Ovary (tissue), 9 donors: ENCODE results near the gene COX19. TPM values are rescaled to one million over a fixed set of nuclear protein-coding genes. Genes with fewer than 3 reads are reported as not detected.
A peak's percentile ranks its signal among the peaks of the same experiment; 100 is the strongest.

Source experiments
- DNase-seq, 5 donors: peaks; one replicate each; pipeline ENCODE4 v3.0.0-alpha.2; 2019 to 2020
- H3K27ac ChIP-seq, 2 donors: fragments of 200-600 bp; one replicate each; pipeline versions ENCODE4 v1.5.1 to v1.8.0; 2019 to 2022
- H3K27me3 ChIP-seq: fragments of 200-600 bp; one replicate; pipeline ENCODE4 v1.8.0; 2022
- H3K36me3 ChIP-seq: fragments of 200-600 bp; sonication (generic); one replicate; pipeline ENCODE4 v1.5.1; 2019
- H3K4me1 ChIP-seq: one replicate; pipeline ENCODE4 v1.8.1; 2013; ENCODE audit warnings: mild to moderate bottlenecking, moderate library complexity; ENCODE audit not compliant: insufficient read depth
- H3K4me3 ChIP-seq: fragments of 200-600 bp; sonication (generic); one replicate; pipeline ENCODE4 v1.5.1; 2017
- H3K9me3 ChIP-seq, 2 donors: fragments of 200-600 bp in 1 of 2; sonication (generic) in 1 of 2; one replicate each; pipeline versions ENCODE4 v1.5.1 to v1.8.1; 2013 to 2019; ENCODE audit warnings: mild to moderate bottlenecking in 1 of 2, moderate library complexity in 1 of 2
- EP300 ChIP-seq: sonication (generic); formaldehyde crosslinking; IDR thresholded peaks from one replicate; pipeline ENCODE4 v1.6.1; 2017; ENCODE audit warnings: antibody characterized with exemption
- POLR2A ChIP-seq: fragments of 450-650 bp; IDR thresholded peaks from one replicate; pipeline ENCODE4 v1.6.1; 2017; ENCODE audit warnings: antibody characterized with exemption, mild to moderate bottlenecking, moderate library complexity
- WGBS, 3 donors: extraction: QIAGEN DNeasy Blood & Tissue Kit in 1 of 3; methylation state at CpG; one replicate each; pipeline versions ENCODE4 v1.1.5 to v1.1.7; 2013 to 2017; 5-methylcytosine and 5-hydroxymethylcytosine counted together
- intact Hi-C, 4 donors: fragments of 100-400 bp; cut with DNase I; formaldehyde crosslinking; loops; one replicate each; pipeline versions ENCODE4 v1.11.0 to v1.15.1; 2022 to 2023
- polyA plus RNA-seq, 2 donors: library from polyadenylated mRNA; stranded (reverse); fragments of 200-250 nt in 1 of 2; fragments of 350-450 nt in 1 of 2; fragmentation: Illumina TruSeq in 1 of 2; extraction: RNeasy Lipid Tissue Mini Kit (QIAGEN cat#74804) in 1 of 2; gene quantifications; one replicate each; pipeline ENCODE4 v1.2.3, GENCODE V29; 2013 to 2014
- total RNA-seq, 7 donors: library from RNA; depleted of rRNA in 2 of 7; stranded (reverse); fragments of >200 nt in 2 of 7; fragmentation: NEBNext Ultra II Directional in 3 of 7; extraction: Animal tissue kit (Norgen Biotek cat#: 25700) in 3 of 7; gene quantifications; one replicate each; pipeline versions ENCODE4 v1.1.0 to v1.2.4, GENCODE V29; 2016 to 2023
- TF ChIP-seq, protein P1 (sequence below), 3 donors: fragments of 450-650 bp in 2 of 3; fragments of 200-600 bp in 1 of 3; IDR thresholded peaks; one replicate each; pipeline versions ENCODE4 v1.5.1 to v1.8.0; 2016 to 2022; ENCODE audit warnings: antibody characterized with exemption in 3 of 3, mild to moderate bottlenecking in 1 of 3
- donor health status: DM: no; HTN: no; CAD: no; lungs with moderate emphysema.
- donor health status: DM: no; HTN: no; CAD: no.
- donor health status: Bipolar disorder and iron deficiency.
- donor health status: DM: yes; HTN: yes; CAD: no.
- donor health status: DM: no; HTN: no; CAD: no.
- donor health status: DM: yes; HTN: yes; CAD: no.

COX19 gene
- total and polyA plus RNA-seq, 9 donors, result 6.7 to 15.2 (median 10.3) TPM

GRCh38 chr7:1019255-1019785, 44.0 kb upstream of the COX19 start:
- no peaks in the 10 kb centered on the region for H3K27me3 ChIP-seq
- intact Hi-C loops, result no loop called here
- H3K4me3 ChIP-seq, result no peak overlapping the region
- no peaks in the 10 kb centered on the region for H3K36me3 ChIP-seq
- H3K4me1 ChIP-seq, result peaks cover 6% of the 10 kb centered on the region
- TF ChIP-seq, protein P1, sequence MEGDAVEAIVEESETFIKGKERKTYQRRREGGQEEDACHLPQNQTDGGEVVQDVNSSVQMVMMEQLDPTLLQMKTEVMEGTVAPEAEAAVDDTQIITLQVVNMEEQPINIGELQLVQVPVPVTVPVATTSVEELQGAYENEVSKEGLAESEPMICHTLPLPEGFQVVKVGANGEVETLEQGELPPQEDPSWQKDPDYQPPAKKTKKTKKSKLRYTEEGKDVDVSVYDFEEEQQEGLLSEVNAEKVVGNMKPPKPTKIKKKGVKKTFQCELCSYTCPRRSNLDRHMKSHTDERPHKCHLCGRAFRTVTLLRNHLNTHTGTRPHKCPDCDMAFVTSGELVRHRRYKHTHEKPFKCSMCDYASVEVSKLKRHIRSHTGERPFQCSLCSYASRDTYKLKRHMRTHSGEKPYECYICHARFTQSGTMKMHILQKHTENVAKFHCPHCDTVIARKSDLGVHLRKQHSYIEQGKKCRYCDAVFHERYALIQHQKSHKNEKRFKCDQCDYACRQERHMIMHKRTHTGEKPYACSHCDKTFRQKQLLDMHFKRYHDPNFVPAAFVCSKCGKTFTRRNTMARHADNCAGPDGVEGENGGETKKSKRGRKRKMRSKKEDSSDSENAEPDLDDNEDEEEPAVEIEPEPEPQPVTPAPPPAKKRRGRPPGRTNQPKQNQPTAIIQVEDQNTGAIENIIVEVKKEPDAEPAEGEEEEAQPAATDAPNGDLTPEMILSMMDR (IDR thresholded peaks at IDR 0.05), result no peak
- TF ChIP-seq POLR2A, result no peak
- no peak for TF ChIP-seq EP300
- 79 to 80% (median 80%) methylated on average over 14 of the region's 14 CpGs for whole genome bisulfite sequencing, 3 donors
- no peak overlapping the region for H3K27ac ChIP-seq
- peak in 1 of 5 donors; percentile 32 for DNase-seq
- no peaks in the 10 kb centered on the region for H3K9me3 ChIP-seq

GRCh38 chr7:1018334-1018695, 43.0 kb upstream of the COX19 start:
- TF ChIP-seq, protein P1 (IDR thresholded peaks at IDR 0.05), result no peak
- TF ChIP-seq EP300, result no peak
- no peak for TF ChIP-seq POLR2A
- Histone ChIP-seq H3K4me3 (no peak overlapping the region), H3K36me3 (no peaks in the 10 kb centered on the region), H3K4me1 (peaks cover 6% of the 10 kb centered on the region), H3K9me3 (no peaks in the 10 kb centered on the region), H3K27ac (no peak overlapping the region), H3K27me3 (no peaks in the 10 kb centered on the region)
- intact Hi-C loops, result no loop called here
- WGBS, 3 donors, result 88 to 95% (median 91%) methylated on average over 13 of the region's 13 CpGs
- DNase-seq, result peak in 1 of 5 donors; percentile 32

DNA sequence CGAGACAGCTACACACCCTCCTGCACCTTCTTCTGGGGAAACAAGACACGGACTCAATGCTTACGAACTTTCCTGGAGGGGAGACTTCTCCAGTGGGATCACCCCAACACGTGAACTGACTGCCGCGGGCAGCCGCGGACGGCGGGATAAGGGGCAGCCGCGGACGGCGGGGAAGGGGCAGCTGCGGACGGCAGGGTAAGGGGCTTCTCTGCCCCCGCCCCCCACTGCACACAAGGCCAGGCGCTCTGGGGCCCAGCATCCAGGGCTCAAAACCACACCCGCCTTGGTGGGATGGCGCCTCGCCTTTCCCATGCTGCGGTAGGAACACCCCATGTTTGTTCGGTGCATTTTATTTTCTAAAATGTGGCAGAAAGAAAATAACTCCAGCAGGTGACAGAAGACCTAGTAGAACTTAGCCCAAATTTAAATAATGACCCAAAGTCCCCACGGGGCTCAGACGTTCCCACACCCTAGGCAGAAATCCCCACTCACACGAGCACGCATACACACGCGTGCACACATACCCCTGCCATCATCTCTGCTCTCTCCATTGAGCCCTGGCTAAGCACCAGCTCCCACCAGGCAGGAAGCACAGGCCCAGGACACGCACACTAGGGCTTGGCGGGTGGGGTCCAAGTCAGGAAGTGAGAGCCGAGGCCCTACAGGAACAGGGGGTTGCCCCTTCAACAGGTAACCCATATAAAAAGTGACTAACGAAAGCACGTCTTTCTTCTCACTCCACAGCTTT, 42.4 kb upstream of the COX19 start:
- no peak overlapping the region for H3K4me3 ChIP-seq
- H3K4me1 ChIP-seq, result peaks cover 6% of the 10 kb centered on the region
- H3K27ac ChIP-seq, result no peak overlapping the region
- no peaks in the 10 kb centered on the region for H3K36me3 ChIP-seq
- WGBS, 3 donors, result 93% methylated on average over 34 of the region's 34 CpGs
- TF ChIP-seq, protein P1 (IDR thresholded peaks at IDR 0.05), result no peak
- TF ChIP-seq POLR2A (no peak), EP300 (no peak)
- H3K27me3 ChIP-seq, result no peaks in the 10 kb centered on the region
- no peaks in the 10 kb centered on the region for H3K9me3 ChIP-seq
- intact Hi-C loops, result no loop called here
- DNase-seq, result peak in 1 of 5 donors; percentile 29

GRCh38 chr7:1016577-1017531, 41.5 kb upstream of the COX19 start:
- peak in 1 of 5 donors; percentile 32 for DNase-seq
- WGBS, 3 donors, result 92 to 95% (median 94%) methylated on average over 43 to 51 of the region's 51 CpGs

More at GRCh38 chr7:1016577-1017531, 41.5 kb upstream of the COX19 start:
- intact Hi-C loops, result no loop called here
- no peak for TF ChIP-seq EP300
- no peak for TF ChIP-seq POLR2A
- TF ChIP-seq, protein P1 (IDR thresholded peaks at IDR 0.05), result no peak
- Histone ChIP-seq H3K4me3 (no peak overlapping the region), H3K9me3 (no peaks in the 10 kb centered on the region), H3K27ac (no peak overlapping the region), H3K36me3 (no peaks in the 10 kb centered on the region), H3K4me1 (peaks cover 6% of the 10 kb centered on the region), H3K27me3 (no peaks in the 10 kb centered on the region)
